ENCODE results near the gene MAPK13. TPM values are rescaled to one million over a fixed set of nuclear protein-coding genes. Genes with fewer than 3 reads are reported as not detected.
A peak's percentile ranks its signal among the peaks of the same experiment; 100 is the strongest.

Gene MAPK13
- total RNA-seq, 3 donors from 2014 or later (not counting 1 experiment from before 2014, with no cell fraction given) = 39.4 to 52.1 (median 49.9) TPM

- peaks cover 94% of the 10 kb centered on the region for H3K4me1 ChIP-seq (ENCODE audit: control insufficient read depth, insufficient read depth, low read length)
- no peak overlapping the region for H3K4me3 ChIP-seq (ENCODE audit: low read length)
- TF ChIP-seq CTCF (IDR thresholded peaks at IDR 0.05) = no peak
- H3K9me3 Mint-ChIP-seq = no peaks in the 10 kb centered on the region
- ATAC-seq (peak; percentile 74 to 91 (median 85)), DNase-seq (peak; percentile 77 to 89)
- peak overlapping the region; percentile 80 for H3K4me3 Mint-ChIP-seq
- H3K36me3 ChIP-seq (ENCODE audit: control insufficient read depth, insufficient read depth, low read length) = no peaks in the 10 kb centered on the region
- H3K9me3 ChIP-seq (ENCODE audit: control insufficient read depth, insufficient read depth, low read length) = no peaks in the 10 kb centered on the region
- no peaks in the 10 kb centered on the region for H3K27me3 ChIP-seq (ENCODE audit: control insufficient read depth, insufficient read depth, low read length)
- WGBS (ENCODE audit: insufficient coverage) = 11% methylated on average over 3 of the region's 4 CpGs
- peak overlapping the region; percentile 100 for H3K27ac Mint-ChIP-seq
- peaks cover 95% of the 10 kb centered on the region in 2 donors for H3K4me1 Mint-ChIP-seq
- H3K27me3 Mint-ChIP-seq (ENCODE audit: low read depth in 2 of 2) = no peaks in the 10 kb centered on the region
- no peaks in the 10 kb centered on the region for H3K36me3 Mint-ChIP-seq
- intact Hi-C loops (cut with micrococcal nuclease) = loop anchor here (1.0 kb wide), 1 partner anchor 91 kb away; the partner anchor contains the start of gene MAPK14
- H3K27ac ChIP-seq (ENCODE audit: low read length) = peak overlapping the region; percentile 98
These were observed 11.7 kb upstream of the MAPK13 start for GRCh38 chr6:36118550-36119107.

GRCh38 chr6:36119209-36119608 lies 11.1 kb upstream of the MAPK13 start:
- ATAC-seq = no peak
- TF ChIP-seq CTCF (IDR thresholded peaks at IDR 0.05) = no peak
- Histone ChIP-seq H3K9me3 (ENCODE audit: control insufficient read depth, insufficient read depth, low read length) (no peaks in the 10 kb centered on the region), H3K4me3 (ENCODE audit: low read length) (no peak overlapping the region), H3K36me3 (ENCODE audit: control insufficient read depth, insufficient read depth, low read length) (no peaks in the 10 kb centered on the region), H3K4me1 (ENCODE audit: control insufficient read depth, insufficient read depth, low read length) (peaks cover 94% of the 10 kb centered on the region), H3K27ac (ENCODE audit: low read length) (peak overlapping the region; percentile 98), H3K27me3 (ENCODE audit: control insufficient read depth, insufficient read depth, low read length) (no peaks in the 10 kb centered on the region)
- WGBS (ENCODE audit: insufficient coverage) = 85% methylated on average over 4 of the region's 4 CpGs
- Mint-ChIP-seq H3K27ac (peak overlapping the region; percentile 100), H3K36me3 (no peaks in the 10 kb centered on the region), H3K9me3 (no peaks in the 10 kb centered on the region), H3K4me1 (peaks cover 90 to 95% of the 10 kb centered on the region in 2 donors), H3K27me3 (ENCODE audit: low read depth in 2 of 2) (no peaks in the 10 kb centered on the region), H3K4me3 (peak overlapping the region; percentile 80)
- intact Hi-C loops (cut with micrococcal nuclease) = no loop called here
- DNase-seq = no peak

GRCh38 chr6:36120018-36120417 lies 10.3 kb upstream of the MAPK13 start:
- Histone ChIP-seq H3K4me1 (ENCODE audit: control insufficient read depth, insufficient read depth, low read length) (peaks cover 92% of the 10 kb centered on the region), H3K27me3 (ENCODE audit: control insufficient read depth, insufficient read depth, low read length) (no peaks in the 10 kb centered on the region), H3K27ac (ENCODE audit: low read length) (peak overlapping the region; percentile 98), H3K36me3 (ENCODE audit: control insufficient read depth, insufficient read depth, low read length) (no peaks in the 10 kb centered on the region), H3K4me3 (ENCODE audit: low read length) (no peak overlapping the region), H3K9me3 (ENCODE audit: control insufficient read depth, insufficient read depth, low read length) (no peaks in the 10 kb centered on the region)
- intact Hi-C loops (cut with micrococcal nuclease) = loop anchor here (5.0 kb wide), 1 partner anchor 242 kb away; no protein-coding TSS in a partner anchor
- H3K27me3 Mint-ChIP-seq (ENCODE audit: low read depth in 2 of 2) = no peaks in the 10 kb centered on the region
- DNase-seq = no peak
- H3K9me3 Mint-ChIP-seq = no peaks in the 10 kb centered on the region
- WGBS (ENCODE audit: insufficient coverage) = 59% methylated on average over 6 of the region's 6 CpGs
- peak in 1 of 3 donors; percentile 5 for ATAC-seq
- peak overlapping the region; percentile 100 for H3K27ac Mint-ChIP-seq
- no peaks in the 10 kb centered on the region for H3K36me3 Mint-ChIP-seq
- TF ChIP-seq CTCF (IDR thresholded peaks at IDR 0.05) = no peak
- H3K4me3 Mint-ChIP-seq = peak overlapping the region; percentile 89
- H3K4me1 Mint-ChIP-seq = peaks cover 83 to 94% of the 10 kb centered on the region in 2 donors

Data from natural killer cell (primary cell).